Neural crest cell (in vitro differentiated cells): Measurements from ENCODE around the gene TMPRSS12. TPM values are rescaled to one million over a fixed set of nuclear protein-coding genes. Genes with fewer than 3 reads are reported as not detected.
"Not testable (repeated sequence)": the region's sequence is repeated elsewhere in the genome, so short reads cannot be mapped to it uniquely, and the experiment has no call there.

ENCODE experiments used
- DNase-seq: peaks from one replicate; pipeline ENCODE4 v3.0.0; 2021; ENCODE audit warnings: low read depth, mixed read lengths, low spot score
- H3K27ac Mint-ChIP-seq: one replicate; pipeline ENCODE4 v1.8.0; 2021; ENCODE audit warnings: mild to moderate bottlenecking, mixed read lengths; ENCODE audit not compliant: unreplicated experiment
- H3K27me3 Mint-ChIP-seq: 2 replicates; pipeline ENCODE4 v1.8.0; 2021; ENCODE audit warnings: low read depth, mild to moderate bottlenecking, mixed read lengths
- H3K36me3 Mint-ChIP-seq: 2 replicates; pipeline ENCODE4 v1.8.0; 2021; ENCODE audit warnings: low read depth, mild to moderate bottlenecking, mixed read lengths
- H3K4me1 Mint-ChIP-seq: 2 replicates; pipeline ENCODE4 v1.8.0; 2021; ENCODE audit warnings: mixed read lengths
- H3K4me3 Mint-ChIP-seq: one replicate; pipeline ENCODE4 v1.8.0; 2021; ENCODE audit warnings: mild to moderate bottlenecking, mixed read lengths
- H3K9me3 Mint-ChIP-seq: 2 replicates; pipeline ENCODE4 v1.8.0; 2021; ENCODE audit warnings: mixed read lengths
- CTCF ChIP-seq: fragments of 200-600 bp; sonication (generic); conservative IDR thresholded peaks from 2 replicates; pipeline ENCODE4 v1.5.0; 2021; ENCODE audit warnings: antibody characterized with exemption, mild to moderate bottlenecking
- total RNA-seq: library from RNA; stranded (reverse); gene quantifications from 2 replicates; pipeline ENCODE4 v1.2.1, GENCODE V29; 2021

Gene TMPRSS12
- total RNA-seq, 1 donor from 2014 or later: not detected

GRCh38 chr12:50845021-50845647, 2.4 kb downstream of the TMPRSS12 start:
- Mint-ChIP-seq H3K27ac (no peak overlapping the region), H3K36me3 (peaks cover 3% of the 10 kb centered on the region), H3K4me3 (no peak overlapping the region), H3K4me1 (no peaks in the 10 kb centered on the region), H3K9me3 (peaks cover 15% of the 10 kb centered on the region), H3K27me3 (no peaks in the 10 kb centered on the region)
- TF ChIP-seq CTCF: no peak
- DNase-seq: no peak

- H3K27me3 Mint-ChIP-seq: peaks cover 5% of the 10 kb centered on the region
- H3K4me3 Mint-ChIP-seq: no peak overlapping the region
- TF ChIP-seq CTCF: no peak
- H3K36me3 Mint-ChIP-seq: no peaks in the 10 kb centered on the region
- no peak for DNase-seq
- H3K27ac Mint-ChIP-seq: no peak overlapping the region
- no peaks in the 10 kb centered on the region for H3K4me1 Mint-ChIP-seq
- H3K9me3 Mint-ChIP-seq: peaks cover 4% of the 10 kb centered on the region
Measured at GRCh38 chr12:50848963-50849362, 6.2 kb downstream of the TMPRSS12 start.

- H3K27ac Mint-ChIP-seq, H3K4me1 Mint-ChIP-seq, H3K36me3 Mint-ChIP-seq, H3K4me3 Mint-ChIP-seq, DNase-seq, H3K27me3 Mint-ChIP-seq: not testable (repeated sequence)
- peaks cover 17% of the 10 kb centered on the region for H3K9me3 Mint-ChIP-seq
Measured at GRCh38 chr12:50855218-50855617, 12.5 kb downstream of the TMPRSS12 start.

GRCh38 chr12:50855679-50856078, 13.0 kb downstream of the TMPRSS12 start:
- H3K4me3 Mint-ChIP-seq, H3K27ac Mint-ChIP-seq, DNase-seq, H3K27me3 Mint-ChIP-seq, H3K36me3 Mint-ChIP-seq, H3K4me1 Mint-ChIP-seq: not testable (repeated sequence)
- H3K9me3 Mint-ChIP-seq: peaks cover 17% of the 10 kb centered on the region

- peaks cover 12% of the 10 kb centered on the region for H3K9me3 Mint-ChIP-seq
- peaks cover 3% of the 10 kb centered on the region for H3K36me3 Mint-ChIP-seq
- no peak overlapping the region for H3K4me3 Mint-ChIP-seq
- no peak for TF ChIP-seq CTCF
- DNase-seq: no peak
- no peaks in the 10 kb centered on the region for H3K4me1 Mint-ChIP-seq
- H3K27me3 Mint-ChIP-seq: no peaks in the 10 kb centered on the region
- no peak overlapping the region for H3K27ac Mint-ChIP-seq
Measured at GRCh38 chr12:50859621-50860310, 17.0 kb downstream of the TMPRSS12 start.

- peaks cover 8% of the 10 kb centered on the region for H3K36me3 Mint-ChIP-seq
- peaks cover 6% of the 10 kb centered on the region for H3K9me3 Mint-ChIP-seq
- H3K4me1 Mint-ChIP-seq: no peaks in the 10 kb centered on the region
- no peak for TF ChIP-seq CTCF
- no peaks in the 10 kb centered on the region for H3K27me3 Mint-ChIP-seq
- no peak overlapping the region for H3K27ac Mint-ChIP-seq
- DNase-seq: no peak
- no peak overlapping the region for H3K4me3 Mint-ChIP-seq
Measured at GRCh38 chr12:50862316-50862715, 19.6 kb downstream of the TMPRSS12 start.
